ENCODE results near the gene FAM171A1.

Gene FAM171A1

GRCh38 chr10:15373199-15373598 is 2.1 kb upstream of the FAM171A1 start:
- DNase-seq = no peak

GRCh38 chr10:15370212-15370855 is 755 bp downstream of the FAM171A1 start:
- peak; percentile 27 for DNase-seq

GRCh38 chr10:15369256-15370211 is 1.6 kb downstream of the FAM171A1 start:
- DNase-seq = no peak

GRCh38 chr10:15368101-15368855 is 2.8 kb downstream of the FAM171A1 start:
- DNase-seq = no peak

GRCh38 chr10:15367296-15368085 is 3.6 kb downstream of the FAM171A1 start:
- no peak for DNase-seq

- DNase-seq = no peak
Measured at GRCh38 chr10:15365692-15366091, 5.4 kb downstream of the FAM171A1 start.

- no peak for DNase-seq
Measured at GRCh38 chr10:15364001-15364400, 7.1 kb downstream of the FAM171A1 start.

GRCh38 chr10:15363031-15363430 is 8.1 kb downstream of the FAM171A1 start:
- no peak for DNase-seq

GRCh38 chr10:15361131-15361530 is 10.0 kb downstream of the FAM171A1 start:
- no peak for DNase-seq

- no peak for DNase-seq
Measured at GRCh38 chr10:15360566-15360965, 10.5 kb downstream of the FAM171A1 start.

GRCh38 chr10:15353471-15354017 is 17.5 kb downstream of the FAM171A1 start:
- DNase-seq = no peak

- DNase-seq = no peak
Measured at GRCh38 chr10:15352836-15353235, 18.3 kb downstream of the FAM171A1 start.

GRCh38 chr10:15352201-15352600 is 18.9 kb downstream of the FAM171A1 start:
- no peak for DNase-seq

- DNase-seq = no peak
Measured at GRCh38 chr10:15351099-15351820, 19.8 kb downstream of the FAM171A1 start.

- DNase-seq = no peak
Measured at GRCh38 chr10:15349112-15349511, 22.0 kb downstream of the FAM171A1 start.

- no peak for DNase-seq
Measured at GRCh38 chr10:15348579-15348978, 22.5 kb downstream of the FAM171A1 start.

GRCh38 chr10:15347150-15347549 is 23.9 kb downstream of the FAM171A1 start:
- no peak for DNase-seq

GRCh38 chr10:15346440-15347141 is 24.5 kb downstream of the FAM171A1 start:
- no peak for DNase-seq

- DNase-seq = no peak
Measured at GRCh38 chr10:15345450-15345849, 25.6 kb downstream of the FAM171A1 start.

GRCh38 chr10:15344876-15345285 is 26.2 kb downstream of the FAM171A1 start:
- no peak for DNase-seq
